Measurements from ENCODE around the gene MFSD1.
A peak's percentile ranks its signal among the peaks of the same experiment; 100 is the strongest.

MFSD1 gene

DNA sequence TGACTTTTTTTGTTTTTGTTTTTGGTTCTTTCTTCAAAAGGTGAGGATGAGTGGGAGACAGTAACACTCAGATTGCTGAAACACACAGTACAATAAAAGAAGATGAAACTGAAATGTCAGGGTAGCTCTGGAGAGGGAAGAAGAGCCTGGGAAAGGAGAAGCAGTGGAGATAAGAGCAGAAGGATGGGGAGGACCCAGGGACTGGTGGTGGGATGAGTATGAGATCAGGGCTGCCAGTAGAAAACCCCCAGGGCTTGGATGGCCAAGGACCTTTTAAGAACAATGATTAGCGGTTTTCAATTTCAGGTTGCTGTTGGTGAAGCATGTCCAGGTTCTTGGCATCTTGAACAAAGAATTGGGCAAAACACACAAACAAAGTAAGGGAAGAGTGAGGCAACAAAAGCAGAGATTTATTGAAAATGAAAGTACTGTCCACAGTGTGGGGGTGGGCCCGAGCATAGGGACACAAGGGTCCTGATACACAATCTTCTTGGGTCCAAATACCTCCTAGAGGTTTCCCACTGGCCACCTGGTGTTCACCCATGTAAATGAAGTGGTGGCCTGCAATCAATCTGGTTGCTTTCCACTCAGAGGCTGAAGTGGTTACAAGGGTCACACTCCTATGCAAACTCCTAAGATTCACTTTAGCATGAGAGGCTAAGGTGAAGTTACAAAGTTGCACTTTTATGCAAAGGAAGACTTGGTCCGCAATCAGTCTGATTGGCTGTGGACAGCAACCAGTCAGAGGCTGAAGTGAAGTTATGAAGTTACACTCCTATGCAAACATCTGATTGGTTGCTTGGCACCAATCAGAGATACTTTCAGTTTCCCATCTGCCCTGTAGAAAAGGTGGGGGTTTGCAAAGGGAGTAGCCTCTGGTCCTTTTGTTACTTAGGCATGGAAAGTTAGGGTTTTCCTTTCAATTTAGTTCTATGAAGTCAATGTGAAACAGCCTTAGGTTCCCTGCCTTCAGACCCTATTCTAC, 26.1 kb upstream of the MFSD1 start:
- no peak for DNase-seq (ENCODE audit: extremely low spot score)

DNA sequence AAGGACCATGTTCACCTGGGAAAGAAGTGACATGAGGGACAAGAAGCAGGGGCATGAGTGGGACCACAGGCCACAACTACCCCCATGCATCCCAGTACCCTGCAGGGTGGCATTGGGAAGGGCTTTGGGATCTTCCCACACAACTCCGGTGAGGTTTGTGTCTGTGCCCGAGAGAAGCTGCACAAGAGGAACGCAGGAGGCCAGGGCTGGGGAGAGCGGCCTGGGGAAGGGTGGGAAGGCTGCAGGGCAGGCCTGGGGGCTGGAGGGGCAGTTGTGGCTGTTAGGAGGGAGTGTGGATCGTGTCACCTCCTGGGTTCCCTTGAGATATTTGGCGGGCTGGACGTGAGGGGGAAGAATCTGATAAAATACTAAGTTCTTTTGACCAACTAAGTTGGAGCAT, 25.3 kb upstream of the MFSD1 start:
- TF ChIP-seq LEF1 (IDR thresholded peaks at IDR 0.05; ENCODE audit: borderline replicate concordance) (no peak), ELF4 (IDR thresholded peaks at IDR 0.05) (no peak), FOXM1 (IDR thresholded peaks at IDR 0.05; ENCODE audit: borderline replicate concordance) (no peak), SP1 (IDR thresholded peaks at IDR 0.05) (no peak), BHLHE40 (IDR thresholded peaks at IDR 0.05; ENCODE audit: borderline replicate concordance) (no peak)
- CTCF ChIA-PET, result no interaction called here
- POLR2A ChIA-PET, result no interaction called here
- DNase-seq (ENCODE audit: extremely low spot score), result no peak

More for the DNA sequence above, 26.1 kb upstream of the MFSD1 start:
- no peak for TF ChIP-seq FOXK2 (IDR thresholded peaks at IDR 0.05)
- TF ChIP-seq HDGF (IDR thresholded peaks at IDR 0.05; ENCODE audit: borderline replicate concordance), result no peak
- TF ChIP-seq, protein P1, sequence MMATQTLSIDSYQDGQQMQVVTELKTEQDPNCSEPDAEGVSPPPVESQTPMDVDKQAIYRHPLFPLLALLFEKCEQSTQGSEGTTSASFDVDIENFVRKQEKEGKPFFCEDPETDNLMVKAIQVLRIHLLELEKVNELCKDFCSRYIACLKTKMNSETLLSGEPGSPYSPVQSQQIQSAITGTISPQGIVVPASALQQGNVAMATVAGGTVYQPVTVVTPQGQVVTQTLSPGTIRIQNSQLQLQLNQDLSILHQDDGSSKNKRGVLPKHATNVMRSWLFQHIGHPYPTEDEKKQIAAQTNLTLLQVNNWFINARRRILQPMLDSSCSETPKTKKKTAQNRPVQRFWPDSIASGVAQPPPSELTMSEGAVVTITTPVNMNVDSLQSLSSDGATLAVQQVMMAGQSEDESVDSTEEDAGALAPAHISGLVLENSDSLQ (IDR thresholded peaks at IDR 0.05), result no peak
- no peak for TF ChIP-seq CTBP1 (IDR thresholded peaks at IDR 0.05; ENCODE audit: borderline replicate concordance)
- TF ChIP-seq BHLHE40 (IDR thresholded peaks at IDR 0.05; ENCODE audit: borderline replicate concordance), result no peak
- CTCF ChIA-PET, result no interaction called here
- POLR2A ChIA-PET, result no interaction called here

DNA sequence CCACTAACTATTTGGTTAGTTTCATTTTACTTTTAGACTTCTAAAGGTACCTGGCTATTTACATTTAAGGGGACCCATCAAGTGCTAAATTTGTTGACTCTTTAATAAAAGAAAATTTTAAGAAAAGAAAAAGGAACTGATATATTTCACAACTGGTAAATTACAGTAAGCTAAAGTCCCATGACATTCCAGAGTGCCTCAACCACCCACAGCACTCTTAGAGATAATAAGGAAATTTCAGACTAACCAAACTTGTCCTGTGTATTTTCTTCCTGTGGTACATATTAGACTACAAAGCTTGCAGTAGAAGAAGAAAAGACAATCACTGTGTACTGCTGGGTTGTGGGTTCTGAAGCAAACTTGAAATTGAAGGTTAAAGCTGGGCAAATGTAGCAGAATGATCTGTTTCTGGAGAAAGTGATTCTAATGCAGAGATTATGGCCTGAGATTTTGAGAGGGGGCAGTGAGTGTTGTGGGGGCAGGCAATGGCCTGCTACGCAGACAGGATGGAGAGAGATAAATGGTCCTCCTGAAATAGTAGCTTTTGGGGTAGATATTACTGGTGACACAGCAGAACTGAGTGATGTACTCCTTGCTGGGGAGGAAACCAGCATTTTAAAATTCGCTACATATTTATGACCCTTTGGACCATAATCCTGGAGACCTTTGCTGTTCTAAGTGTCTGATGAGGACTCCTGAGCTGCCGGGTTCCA, 24.5 kb upstream of the MFSD1 start:
- no peak for DNase-seq (ENCODE audit: extremely low spot score)
- ChIA-PET POLR2A (no interaction called here), CTCF (no interaction called here)
- no peak for TF ChIP-seq ARNT (IDR thresholded peaks at IDR 0.05)
- TF ChIP-seq LEF1 (IDR thresholded peaks at IDR 0.05; ENCODE audit: borderline replicate concordance), result no peak
- TF ChIP-seq FOXM1 (IDR thresholded peaks at IDR 0.05; ENCODE audit: borderline replicate concordance), result no peak
- no peak for TF ChIP-seq FOXK2 (IDR thresholded peaks at IDR 0.05)
- TF ChIP-seq TARDBP (IDR thresholded peaks at IDR 0.05), result no peak
- TF ChIP-seq, protein P1 (IDR thresholded peaks at IDR 0.05), result no peak
- no peak for TF ChIP-seq BHLHE40 (IDR thresholded peaks at IDR 0.05; ENCODE audit: borderline replicate concordance)
- no peak for TF ChIP-seq SP1 (IDR thresholded peaks at IDR 0.05)
- no peak for TF ChIP-seq SUZ12 (IDR thresholded peaks at IDR 0.05)

DNA sequence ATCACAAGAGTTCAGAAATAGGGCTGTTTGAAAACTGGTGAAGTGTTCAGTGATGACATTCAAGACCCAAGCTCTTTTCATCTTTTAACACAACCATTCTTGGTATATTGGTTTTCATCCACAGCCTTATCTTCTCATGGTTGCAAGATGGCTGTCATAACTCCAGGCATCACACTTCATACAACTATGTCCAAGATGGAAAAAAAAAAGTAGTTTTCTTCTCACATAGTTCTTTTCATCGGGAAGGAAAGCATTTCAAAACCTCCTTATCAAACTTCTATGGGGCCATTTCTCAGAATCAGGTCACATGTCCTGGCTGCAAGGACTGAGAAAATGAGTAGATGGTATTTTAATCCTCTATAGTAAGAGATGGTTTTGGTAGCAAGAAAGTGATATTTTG, 21.1 kb upstream of the MFSD1 start:
- ChIA-PET CTCF (interaction anchor here (0.6 to 0.9 kb wide), 2 partner anchors 10 to 53 kb away, joined by 3 read pairs; no protein-coding TSS in a partner anchor), POLR2A (no interaction called here)
- DNase-seq (ENCODE audit: extremely low spot score), result no peak
- no peak for TF ChIP-seq FOXA1 (IDR thresholded peaks at IDR 0.05)
- no peak for TF ChIP-seq TARDBP (IDR thresholded peaks at IDR 0.05)
- TF ChIP-seq L3MBTL2 (conservative IDR thresholded peaks at IDR 0.05), result no peak
- no peak for TF ChIP-seq FOXM1 (IDR thresholded peaks at IDR 0.05; ENCODE audit: borderline replicate concordance)
- TF ChIP-seq ELF4 (IDR thresholded peaks at IDR 0.05), result no peak
- TF ChIP-seq CTBP1 (IDR thresholded peaks at IDR 0.05; ENCODE audit: borderline replicate concordance), result no peak
- TF ChIP-seq NFRKB (IDR thresholded peaks at IDR 0.05), result no peak
- TF ChIP-seq SUZ12 (IDR thresholded peaks at IDR 0.05), result no peak
- no peak for TF ChIP-seq BHLHE40 (IDR thresholded peaks at IDR 0.05; ENCODE audit: borderline replicate concordance)
- no peak for TF ChIP-seq ZNF384 (IDR thresholded peaks at IDR 0.05)
- TF ChIP-seq LEF1 (IDR thresholded peaks at IDR 0.05; ENCODE audit: borderline replicate concordance), result no peak
- no peak for TF ChIP-seq FOXK2 (IDR thresholded peaks at IDR 0.05)

DNA sequence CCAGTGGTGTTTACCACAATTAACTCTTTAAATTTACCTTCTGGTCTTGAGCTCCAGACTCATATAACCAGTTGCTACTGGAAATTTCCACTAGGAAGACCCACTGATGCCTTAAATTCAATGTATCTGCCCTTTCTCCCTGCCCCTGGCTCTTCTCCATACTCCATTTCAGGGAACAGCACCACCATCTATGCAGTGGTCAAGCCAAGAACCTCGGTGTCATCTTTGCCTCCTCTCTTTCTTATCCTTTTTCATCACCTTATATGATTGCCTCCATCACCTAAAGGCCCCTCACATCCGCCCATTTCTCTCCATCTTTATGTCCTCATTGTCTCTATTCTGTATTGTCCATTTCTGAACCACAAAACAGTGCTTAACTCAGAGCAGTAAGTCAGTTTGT, 20.7 kb upstream of the MFSD1 start:
- ChIA-PET CTCF (interaction anchor here (0.6 kb wide), 1 partner anchor 53 kb away, joined by 3 read pairs; no protein-coding TSS in a partner anchor), POLR2A (no interaction called here)
- TF ChIP-seq ARNT (IDR thresholded peaks at IDR 0.05) (no peak), TARDBP (IDR thresholded peaks at IDR 0.05) (no peak), ZNF384 (IDR thresholded peaks at IDR 0.05) (no peak), SP1 (IDR thresholded peaks at IDR 0.05) (no peak), NFRKB (IDR thresholded peaks at IDR 0.05) (no peak), FOXM1 (IDR thresholded peaks at IDR 0.05; ENCODE audit: borderline replicate concordance) (no peak), BHLHE40 (IDR thresholded peaks at IDR 0.05; ENCODE audit: borderline replicate concordance) (no peak), FOXA1 (IDR thresholded peaks at IDR 0.05) (no peak), HDGF (IDR thresholded peaks at IDR 0.05; ENCODE audit: borderline replicate concordance) (no peak), L3MBTL2 (conservative IDR thresholded peaks at IDR 0.05) (no peak), CTBP1 (IDR thresholded peaks at IDR 0.05; ENCODE audit: borderline replicate concordance) (no peak), LEF1 (IDR thresholded peaks at IDR 0.05; ENCODE audit: borderline replicate concordance) (no peak), SUZ12 (IDR thresholded peaks at IDR 0.05) (no peak), ELF4 (IDR thresholded peaks at IDR 0.05) (no peak), FOXK2 (IDR thresholded peaks at IDR 0.05) (no peak)
- TF ChIP-seq, protein P1 (IDR thresholded peaks at IDR 0.05), result no peak
- no peak for DNase-seq (ENCODE audit: extremely low spot score)

DNA sequence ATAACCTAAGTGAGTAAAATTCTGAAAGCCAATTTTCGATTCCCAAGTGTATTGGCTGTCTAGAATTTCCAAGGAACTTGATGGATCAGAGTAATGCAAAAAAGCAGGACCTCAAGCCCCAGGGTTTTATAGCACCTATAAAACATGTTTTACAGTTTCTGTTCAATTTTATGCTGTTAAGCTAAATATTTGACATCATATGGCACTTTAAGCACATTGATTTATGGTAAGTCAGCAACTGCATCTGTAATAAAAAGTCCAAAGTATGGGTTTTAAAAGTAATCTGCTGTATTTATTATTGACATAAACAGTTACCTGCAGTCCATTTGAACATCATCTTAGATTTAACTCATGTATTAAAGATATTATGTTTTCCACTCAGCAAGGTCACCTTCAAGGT, 20.0 kb upstream of the MFSD1 start:
- POLR2A ChIA-PET, result no interaction called here
- DNase-seq (ENCODE audit: extremely low spot score), result peak; percentile 36
- CTCF ChIA-PET, result no interaction called here
- TF ChIP-seq CTBP1 (IDR thresholded peaks at IDR 0.05; ENCODE audit: borderline replicate concordance) (peak; percentile 97), TARDBP (IDR thresholded peaks at IDR 0.05) (0 out of 2 replicates have a peak, but pooled peaks have one; percentile 43), BHLHE40 (IDR thresholded peaks at IDR 0.05; ENCODE audit: borderline replicate concordance) (no peak), ZNF384 (IDR thresholded peaks at IDR 0.05) (peak; percentile 60; the same call in 1 of the 2 replicates), FOXM1 (IDR thresholded peaks at IDR 0.05; ENCODE audit: borderline replicate concordance) (peak; percentile 75; the same call in 1 of the 2 replicates), FOXK2 (IDR thresholded peaks at IDR 0.05) (no peak), SUZ12 (IDR thresholded peaks at IDR 0.05) (no peak), NFRKB (IDR thresholded peaks at IDR 0.05) (no peak), ARNT (IDR thresholded peaks at IDR 0.05) (peak; percentile 87), FOXA1 (IDR thresholded peaks at IDR 0.05) (peak; percentile 70), L3MBTL2 (conservative IDR thresholded peaks at IDR 0.05) (no peak), LEF1 (IDR thresholded peaks at IDR 0.05; ENCODE audit: borderline replicate concordance) (peak; percentile 82; the same call in 1 of the 2 replicates), SP1 (IDR thresholded peaks at IDR 0.05) (no peak), ELF4 (IDR thresholded peaks at IDR 0.05) (no peak), HDGF (IDR thresholded peaks at IDR 0.05; ENCODE audit: borderline replicate concordance) (no peak)
- TF ChIP-seq, protein P1 (IDR thresholded peaks at IDR 0.05), result peak; percentile 96

Measured in HEK293T (cell line).